ENCODE data around the gene TEX26.

Gene TEX26

GRCh38 chr13:30932481-30933353 lies at the start of gene TEX26:
TSS of gene TEX26 (plus strand) at chr13:30932656. CDS start at chr13:30932716, 60 bp downstream.
- DNase-seq, result no peak

GRCh38 chr13:30882996-30883766 lies 49.3 kb upstream of the TEX26 start:
- no peak for DNase-seq

GRCh38 chr13:30884543-30884942 lies 47.9 kb upstream of the TEX26 start:
- no peak for DNase-seq

DNA sequence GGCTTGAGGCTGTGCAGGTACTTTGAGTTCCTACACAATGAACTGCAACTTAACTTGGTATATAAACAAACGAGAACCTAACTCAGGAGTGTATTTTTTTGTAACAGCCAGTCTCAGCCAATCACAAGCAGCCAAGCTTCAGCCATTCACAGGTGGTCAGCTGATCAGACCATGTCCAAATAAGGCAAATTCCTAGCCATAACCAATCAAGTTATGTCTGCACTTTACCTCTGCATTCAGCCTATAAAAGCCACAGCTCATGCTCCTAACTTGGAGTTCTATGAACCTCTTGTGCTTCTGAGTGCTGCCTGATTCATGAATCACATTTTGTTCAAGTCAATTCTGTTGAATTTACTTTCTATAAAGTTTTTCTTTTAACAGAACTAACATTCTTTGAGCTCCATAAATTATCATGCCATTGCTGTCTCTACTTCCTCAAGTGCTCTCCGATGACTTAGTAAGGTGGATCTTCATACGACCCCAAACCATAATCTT lies 43.2 kb upstream of the TEX26 start:
- no peak for DNase-seq

DNA sequence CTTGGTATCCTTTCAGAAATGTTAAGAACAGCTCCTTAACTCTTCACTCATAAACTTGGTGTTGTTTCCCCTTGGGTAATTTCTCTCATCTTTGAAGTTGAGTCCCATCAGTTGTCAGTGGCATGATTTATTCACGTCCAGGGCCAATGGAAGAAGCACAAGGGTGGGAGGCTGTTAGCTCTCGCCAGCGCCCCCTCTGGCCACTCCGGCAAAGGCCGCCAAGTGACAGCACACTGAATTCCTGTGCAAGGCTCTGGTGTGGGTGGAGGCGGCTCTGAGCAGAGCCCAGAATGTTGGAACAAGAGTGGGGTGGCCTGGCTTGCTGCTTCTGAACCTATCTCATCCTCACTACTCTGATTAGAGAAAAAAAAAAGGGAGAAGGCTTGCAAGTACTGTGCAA lies 39.5 kb upstream of the TEX26 start:
- peak; percentile 41 for DNase-seq

DNA sequence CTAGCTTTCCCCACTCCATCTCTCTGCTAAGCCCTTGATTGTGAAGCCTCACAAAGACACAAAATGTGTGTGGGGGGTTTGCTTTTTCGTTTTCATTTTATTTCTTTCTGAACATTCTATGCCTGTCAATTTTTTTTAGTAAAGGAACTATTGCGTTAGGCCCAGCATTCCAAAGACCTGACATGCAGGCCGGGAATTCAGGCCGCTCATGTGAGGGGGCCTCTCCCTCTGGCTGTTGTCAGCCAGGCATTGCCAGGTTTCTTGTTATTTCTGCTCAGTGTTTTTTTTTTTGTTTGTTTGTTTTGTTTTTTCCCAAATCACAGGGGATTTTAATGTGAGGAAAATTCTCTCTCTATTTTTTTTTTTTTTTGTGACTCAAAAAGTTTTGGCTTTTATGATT lies 36.7 kb upstream of the TEX26 start:
- no peak for DNase-seq

DNA sequence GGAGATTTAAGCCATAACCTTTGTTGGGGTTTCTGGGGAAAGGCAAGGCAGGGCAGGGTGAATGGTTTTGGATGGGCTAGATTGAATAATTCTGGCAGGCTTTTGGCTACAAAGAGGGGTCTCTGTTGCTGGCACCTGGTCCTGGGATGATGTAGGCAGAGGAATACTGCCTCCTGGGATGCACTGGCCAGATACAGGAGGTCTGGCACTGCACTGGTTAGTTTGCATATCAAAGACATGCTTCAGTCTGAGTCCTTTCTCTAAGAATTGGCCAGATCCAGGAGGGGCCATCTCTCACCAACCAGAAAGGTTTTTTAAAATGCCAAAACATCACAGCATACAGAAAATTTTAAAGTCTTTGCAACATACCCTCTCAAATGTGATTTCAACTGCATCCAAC lies 34.4 kb upstream of the TEX26 start:
- no peak for DNase-seq

DNA sequence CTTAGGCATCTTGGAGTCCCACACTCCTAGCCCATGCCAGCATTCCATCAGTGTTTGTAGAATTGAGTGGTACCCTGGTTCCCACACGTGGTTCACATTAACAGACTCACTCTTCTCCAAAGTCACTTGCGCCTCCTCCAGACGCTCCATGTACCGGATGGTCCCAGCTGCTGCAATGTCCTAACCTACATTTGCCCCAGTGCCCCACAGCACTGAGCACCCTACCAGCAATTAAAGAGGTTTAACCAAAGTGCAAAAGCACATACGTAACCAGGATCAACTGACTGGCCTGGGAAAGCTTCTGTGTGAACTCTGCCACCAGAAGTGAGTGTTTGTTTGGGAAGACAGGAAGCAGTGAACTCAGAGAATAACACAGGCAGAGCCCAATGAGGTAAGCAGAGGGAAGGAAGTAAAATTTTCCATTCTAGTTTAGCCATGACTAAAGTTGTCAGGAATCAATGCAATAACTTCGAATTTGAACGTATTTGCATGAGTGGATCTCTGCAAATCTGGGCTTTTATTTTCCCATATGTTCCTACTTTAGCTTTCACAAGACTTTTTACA lies 33.7 kb upstream of the TEX26 start:
- DNase-seq, result no peak

DNA sequence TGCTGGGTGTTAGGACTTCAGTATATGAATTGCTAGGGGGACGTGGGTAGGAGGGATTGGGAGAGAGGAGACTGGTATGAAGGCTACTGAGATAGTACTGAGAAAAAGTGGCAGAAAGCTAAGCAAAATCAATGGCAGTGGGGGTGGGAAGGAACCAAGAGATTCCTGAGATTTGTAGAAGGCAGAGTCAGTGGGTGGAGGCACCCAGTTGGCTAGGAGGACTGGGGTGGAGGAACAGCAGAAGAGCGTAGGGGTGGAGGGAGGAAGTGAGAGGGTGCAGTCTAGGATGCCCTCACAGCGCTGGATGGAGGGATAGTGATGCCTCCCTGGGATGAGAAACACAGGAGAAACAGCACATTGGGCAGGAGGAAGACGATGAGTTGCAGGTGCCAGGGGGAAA lies 32.0 kb upstream of the TEX26 start:
- DNase-seq, result no peak

DNA sequence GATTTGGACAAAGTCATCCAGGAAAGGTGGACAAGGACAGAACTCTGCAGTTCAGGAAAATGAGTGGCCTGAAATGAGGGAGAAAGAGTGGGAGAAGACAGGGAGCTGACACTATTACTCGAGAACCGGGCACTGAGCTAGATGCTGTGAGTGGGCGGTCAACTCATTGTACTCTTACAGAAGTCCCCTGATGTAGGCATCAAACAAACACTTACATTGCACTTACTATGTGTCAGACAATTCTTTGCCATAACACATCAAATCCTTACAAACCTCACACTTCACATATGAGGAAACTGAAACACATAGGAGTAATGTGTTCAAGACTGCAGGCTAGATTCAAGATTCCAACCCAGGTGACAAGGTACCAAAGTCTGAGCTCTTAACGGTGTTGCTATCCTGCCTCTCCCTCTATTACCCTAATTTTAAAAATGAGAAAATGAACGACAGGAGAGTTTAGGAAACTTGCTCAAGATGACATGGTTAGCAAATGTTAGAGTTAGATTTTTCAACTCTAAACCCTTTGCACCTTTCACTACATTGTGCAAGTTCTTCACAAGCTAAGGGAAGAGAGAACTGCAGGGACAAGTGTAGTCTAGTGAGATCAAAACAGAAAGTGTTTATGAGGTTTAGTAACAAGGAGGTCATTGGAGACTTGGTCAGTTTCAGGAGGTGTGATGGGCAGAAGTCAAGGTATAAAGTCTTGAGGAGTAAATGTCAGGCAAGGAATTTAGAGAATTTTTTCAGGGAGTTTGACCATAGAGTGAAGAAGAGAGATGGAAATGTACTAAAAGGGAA lies 31.3 kb upstream of the TEX26 start:
- DNase-seq, result no peak

GRCh38 chr13:30904043-30904442 lies 28.4 kb upstream of the TEX26 start:
- no peak for DNase-seq

DNA sequence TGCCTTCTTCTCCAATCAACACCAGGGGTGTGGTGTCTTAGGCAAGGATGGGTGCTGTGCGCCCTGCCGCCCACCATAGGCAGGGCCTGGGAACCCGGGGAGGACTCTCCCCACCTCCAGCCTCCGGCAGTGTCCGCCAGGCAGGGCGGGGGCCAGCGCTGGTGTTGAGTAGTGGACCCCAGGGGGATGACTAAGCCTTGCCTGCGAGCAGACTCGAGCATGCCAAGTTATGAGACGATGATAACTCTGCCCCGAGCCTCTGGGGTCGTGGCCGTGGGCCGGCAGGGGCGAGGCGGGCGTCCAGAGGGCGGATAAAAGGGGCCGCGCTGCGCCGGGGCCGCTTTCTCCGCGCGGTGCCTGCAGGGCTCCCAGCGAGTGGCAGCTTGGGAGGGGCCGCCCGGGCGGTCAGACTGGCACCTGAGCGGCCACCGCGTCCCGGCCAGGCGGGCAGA lies 26.5 kb upstream of the TEX26 start, which contains the start of gene MEDAG:
TSS of gene MEDAG (plus strand) at position 340 of the 452 bp plus-strand sequence. CDS start 245 bp downstream, outside the sequence.
- DNase-seq, result no peak

GRCh38 chr13:30906411-30907051 lies 25.9 kb upstream of the TEX26 start:
- DNase-seq, result no peak

DNA sequence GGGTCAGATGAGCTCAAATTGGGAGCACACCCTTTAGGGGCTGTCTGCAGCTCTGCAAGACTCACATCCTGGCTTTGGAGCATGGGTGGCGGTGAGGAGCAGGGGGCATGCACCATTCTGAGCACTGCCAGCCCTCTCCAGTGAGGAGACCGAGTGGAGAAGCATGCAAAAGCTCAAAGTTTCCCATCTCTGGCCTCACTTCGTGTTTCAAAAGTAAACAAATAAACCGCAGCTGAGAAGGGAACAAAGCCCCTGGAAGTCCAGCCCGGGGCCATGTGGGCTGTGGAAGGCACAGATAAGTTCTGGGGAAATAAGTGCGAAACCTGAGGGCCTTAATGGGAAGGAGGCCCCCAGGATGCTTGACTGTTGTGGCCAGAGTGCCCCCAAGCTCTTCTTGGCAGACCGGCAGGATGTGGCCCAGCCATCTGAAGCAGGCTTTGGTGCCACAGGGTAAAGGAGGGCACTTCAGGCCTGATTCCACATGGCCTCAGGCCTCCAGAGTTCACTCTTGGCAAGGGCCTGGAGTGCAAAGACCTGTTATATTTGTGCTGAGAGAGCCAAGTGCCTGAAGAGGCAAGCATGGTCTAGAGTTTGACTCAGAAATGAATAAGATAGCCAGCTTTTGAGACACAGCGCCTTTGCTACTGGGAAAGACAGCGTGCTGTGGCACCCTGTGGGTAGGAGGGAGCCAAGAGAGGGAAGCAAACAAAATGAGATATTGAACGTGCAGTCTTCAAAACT lies 25.2 kb upstream of the TEX26 start:
- no peak for DNase-seq

- DNase-seq, result no peak
These were observed 24.0 kb upstream of the TEX26 start for GRCh38 chr13:30908416-30908980.

GRCh38 chr13:30910676-30911075 lies 21.8 kb upstream of the TEX26 start:
- DNase-seq, result no peak

DNA sequence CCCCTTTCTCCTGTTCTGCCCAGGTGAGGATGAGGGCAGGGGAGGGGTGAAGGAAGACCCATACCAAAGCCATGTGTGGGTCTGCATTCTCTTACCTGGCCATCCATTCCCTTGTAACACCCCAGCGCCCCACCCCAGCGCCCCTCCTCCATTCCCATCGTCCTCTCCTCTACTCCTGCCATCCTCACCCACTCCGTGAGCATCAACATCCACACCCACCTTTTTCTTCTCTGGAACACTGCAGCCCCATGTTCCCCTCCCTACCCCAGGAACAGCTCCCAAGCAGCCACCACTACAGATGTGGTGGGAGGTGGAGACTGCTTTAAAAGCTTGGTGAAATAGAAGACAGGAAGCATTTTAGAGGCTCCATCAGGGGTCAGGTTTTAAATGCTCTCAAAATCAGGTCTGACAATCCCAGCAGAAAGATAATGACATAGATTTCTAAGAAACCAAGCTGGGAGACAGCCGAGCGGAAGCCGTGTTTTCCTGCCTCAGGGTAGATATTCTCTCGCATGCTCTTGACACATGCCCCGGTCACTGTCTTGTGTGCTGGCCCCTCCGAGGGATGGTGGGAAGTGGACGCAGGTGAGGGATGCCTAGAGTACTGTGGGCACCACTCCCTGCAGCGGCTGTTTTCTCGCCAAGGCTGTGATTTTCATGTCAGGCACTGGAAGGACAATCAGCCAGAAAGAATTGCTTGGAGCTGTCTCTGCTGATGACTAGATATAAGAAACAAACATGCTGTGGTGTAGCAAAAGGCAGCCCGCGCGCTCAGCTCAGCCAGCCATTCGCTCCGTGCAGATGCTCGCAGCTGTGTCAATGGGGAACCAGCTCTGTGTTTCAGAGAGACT lies 16.5 kb upstream of the TEX26 start:
- DNase-seq, result no peak

DNA sequence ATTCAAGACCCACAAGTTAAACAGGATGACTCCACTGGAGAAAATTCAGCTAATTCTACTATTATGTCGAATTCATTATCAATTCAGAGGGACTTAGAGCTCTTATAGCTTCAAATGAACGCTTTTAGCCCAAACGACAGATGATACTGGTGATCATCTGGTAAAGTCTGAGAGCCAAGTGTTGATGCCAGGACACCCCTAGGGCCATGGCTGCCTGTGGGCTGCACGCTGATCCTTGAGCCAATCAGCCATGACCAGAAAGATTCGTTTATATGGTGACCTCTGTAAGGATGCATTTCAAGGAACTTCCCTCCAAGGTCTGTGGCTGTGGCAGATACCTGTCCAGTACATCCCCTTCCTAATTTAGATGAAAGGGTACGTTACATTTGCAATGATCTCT lies 15.5 kb upstream of the TEX26 start:
- no peak for DNase-seq

DNA sequence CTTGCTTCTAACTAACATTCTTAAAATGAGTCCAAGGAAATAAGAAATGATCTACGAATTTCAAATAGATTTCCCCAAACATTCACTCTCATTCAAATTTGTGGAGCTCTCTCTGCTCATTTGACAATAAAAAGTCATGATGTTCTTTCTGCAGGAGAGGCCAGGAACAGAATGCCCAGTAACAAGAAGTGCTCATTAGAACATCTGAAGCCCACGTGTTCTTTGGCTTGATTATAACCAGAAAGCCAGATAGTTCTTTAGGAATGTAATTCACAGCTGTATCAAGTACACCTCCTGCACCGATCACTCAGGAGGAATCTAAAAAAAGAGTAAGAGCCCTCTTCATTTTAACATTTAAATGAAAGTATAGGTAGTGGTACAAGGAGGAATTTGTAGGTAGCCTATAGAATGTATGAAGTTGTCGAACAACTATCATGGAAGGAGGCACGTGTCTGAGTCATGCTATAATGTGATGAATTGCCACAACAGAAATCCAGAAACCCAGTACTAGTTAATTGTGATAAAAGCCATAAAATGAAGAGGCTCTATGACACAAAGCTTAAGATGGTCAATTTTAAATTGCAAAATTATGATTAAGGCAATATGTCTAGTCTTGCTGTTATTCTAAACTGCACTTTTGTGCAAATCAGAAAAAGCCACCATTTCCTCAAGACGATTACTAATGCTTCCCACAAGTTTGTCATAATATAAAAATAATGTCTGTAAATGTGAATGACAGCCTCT lies 13.6 kb upstream of the TEX26 start:
- DNase-seq, result no peak

Measured in 8988T (cell line).